H7 (cell line): Measurements from ENCODE around the gene ADAM8. TPM values are rescaled to one million over a fixed set of nuclear protein-coding genes. Genes with fewer than 3 reads are reported as not detected.
"Not testable (repeated sequence)": the region's sequence is repeated elsewhere in the genome, so short reads cannot be mapped to it uniquely, and the experiment has no call there.

Source experiments
- DNase-seq: peaks from one replicate; pipeline ENCODE4 v3.0.0; 2012
- H3K27me3 ChIP-seq: 2 replicates; pipeline ENCODE4 v1.6.0; 2011; ENCODE audit warnings: mild to moderate bottlenecking, low read length; ENCODE audit not compliant: control insufficient read depth, insufficient read depth
- H3K36me3 ChIP-seq: replicated peaks from 2 replicates; pipeline ENCODE4 v1.5.1; 2011; ENCODE audit warnings: low read length; ENCODE audit not compliant: control insufficient read depth, insufficient read depth
- H3K4me3 ChIP-seq: 2 replicates; pipeline ENCODE4 v1.5.1; 2011; ENCODE audit warnings: low read depth, mild to moderate bottlenecking, control low read depth, low read length, moderate library complexity; ENCODE audit not compliant: insufficient read depth
- total RNA-seq: library from RNA; depleted of rRNA; stranded (reverse); fragments of >200 nt; shearing (Covaris generic); gene quantifications from 2 replicates; pipeline ENCODE4 v1.2.3, GENCODE V29; 2014

Gene ADAM8
- total RNA-seq, 1 experiment from 2014 or later = 1.3 TPM

DNA sequence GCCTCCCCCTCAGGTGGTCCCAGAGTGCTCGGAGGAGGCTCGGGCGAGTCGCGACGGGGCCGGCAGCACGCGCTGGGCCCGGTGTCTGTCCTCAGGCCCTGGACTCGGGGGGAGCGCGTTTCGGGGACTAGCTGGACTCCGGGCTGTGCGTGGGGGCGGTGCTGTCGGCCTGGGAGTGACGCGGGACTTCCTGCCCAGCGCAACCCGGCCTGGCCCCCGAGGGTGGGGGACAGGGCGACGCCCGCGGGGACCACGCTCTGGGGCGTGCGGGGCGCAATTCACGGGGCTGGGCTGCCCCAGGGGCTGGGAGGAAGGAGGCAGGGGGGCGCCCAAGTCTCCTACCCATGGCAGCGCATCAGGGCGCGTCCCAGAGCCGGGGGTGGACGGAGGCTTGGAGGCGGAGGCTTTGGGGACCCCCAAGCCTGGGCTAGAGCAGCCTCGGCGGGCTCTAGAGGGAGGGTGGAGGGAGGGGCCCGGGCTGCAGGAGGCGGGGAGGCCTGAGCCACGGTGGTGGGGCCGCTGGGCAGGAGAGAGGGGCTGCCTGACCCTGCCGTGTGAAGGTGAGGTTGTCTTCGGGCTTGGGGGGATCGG, 41.3 kb downstream of the ADAM8 start:
- peak; percentile 85 for DNase-seq
- H3K36me3 ChIP-seq = no peaks in the 10 kb centered on the region
- peaks cover 47% of the 10 kb centered on the region for H3K27me3 ChIP-seq
- H3K4me3 ChIP-seq = peak overlapping the region; percentile 62

DNA sequence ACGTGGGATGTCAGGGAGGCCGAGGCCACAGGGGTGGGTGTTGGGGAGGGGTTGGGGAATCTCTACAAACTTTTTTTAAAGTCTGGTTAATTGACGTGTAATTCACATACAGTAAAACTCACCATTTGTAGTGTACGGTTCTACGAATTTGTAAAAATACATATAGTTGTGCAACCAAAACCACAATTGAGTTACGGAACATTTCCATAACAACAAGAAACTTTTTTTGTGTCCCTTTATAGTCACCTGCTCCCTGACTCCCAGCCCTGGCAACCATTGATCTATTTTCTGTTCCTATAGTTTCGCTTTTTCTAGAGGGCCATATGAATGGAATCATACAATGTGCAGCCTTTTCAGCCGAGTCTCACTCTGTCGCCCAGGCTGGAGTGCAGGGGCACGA, 41.9 kb downstream of the ADAM8 start:
- H3K4me3 ChIP-seq, H3K36me3 ChIP-seq, DNase-seq: not testable (repeated sequence)
- peaks cover 49% of the 10 kb centered on the region for H3K27me3 ChIP-seq

DNA sequence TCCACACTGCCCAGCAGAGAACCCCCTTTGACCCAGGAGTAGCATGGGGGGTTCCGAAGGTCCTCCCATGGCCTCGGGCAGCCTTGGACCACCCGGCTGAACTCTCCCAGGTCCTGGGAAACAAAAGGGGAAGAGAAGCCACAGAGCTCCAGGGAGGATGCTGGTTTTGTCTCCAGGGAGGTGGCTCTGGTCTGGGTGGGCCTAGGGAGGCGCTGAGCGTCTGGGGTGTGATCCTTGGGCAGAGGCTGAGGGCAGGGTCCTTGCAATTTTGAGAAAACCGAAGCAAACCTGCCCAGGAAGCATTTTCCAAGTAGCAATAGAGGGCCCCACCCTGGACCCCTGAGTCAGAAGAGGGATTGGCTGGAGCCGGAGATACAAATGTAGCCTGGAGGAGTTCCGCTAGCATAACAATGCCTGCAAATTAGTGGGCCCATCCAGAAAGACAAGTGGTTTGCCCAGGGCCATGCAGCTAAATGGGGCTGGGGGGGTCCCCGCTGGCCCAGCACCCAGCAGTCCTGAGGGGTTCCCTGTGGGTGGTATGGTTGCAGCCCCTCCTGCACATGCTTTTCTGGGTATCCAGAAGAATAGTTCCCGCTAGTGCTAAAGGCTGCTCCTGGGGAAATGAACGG, 44.6 kb downstream of the ADAM8 start:
- no peak for DNase-seq
- no peaks in the 10 kb centered on the region for H3K36me3 ChIP-seq
- peak overlapping the region; percentile 58 for H3K4me3 ChIP-seq
- H3K27me3 ChIP-seq = peaks cover 51% of the 10 kb centered on the region

DNA sequence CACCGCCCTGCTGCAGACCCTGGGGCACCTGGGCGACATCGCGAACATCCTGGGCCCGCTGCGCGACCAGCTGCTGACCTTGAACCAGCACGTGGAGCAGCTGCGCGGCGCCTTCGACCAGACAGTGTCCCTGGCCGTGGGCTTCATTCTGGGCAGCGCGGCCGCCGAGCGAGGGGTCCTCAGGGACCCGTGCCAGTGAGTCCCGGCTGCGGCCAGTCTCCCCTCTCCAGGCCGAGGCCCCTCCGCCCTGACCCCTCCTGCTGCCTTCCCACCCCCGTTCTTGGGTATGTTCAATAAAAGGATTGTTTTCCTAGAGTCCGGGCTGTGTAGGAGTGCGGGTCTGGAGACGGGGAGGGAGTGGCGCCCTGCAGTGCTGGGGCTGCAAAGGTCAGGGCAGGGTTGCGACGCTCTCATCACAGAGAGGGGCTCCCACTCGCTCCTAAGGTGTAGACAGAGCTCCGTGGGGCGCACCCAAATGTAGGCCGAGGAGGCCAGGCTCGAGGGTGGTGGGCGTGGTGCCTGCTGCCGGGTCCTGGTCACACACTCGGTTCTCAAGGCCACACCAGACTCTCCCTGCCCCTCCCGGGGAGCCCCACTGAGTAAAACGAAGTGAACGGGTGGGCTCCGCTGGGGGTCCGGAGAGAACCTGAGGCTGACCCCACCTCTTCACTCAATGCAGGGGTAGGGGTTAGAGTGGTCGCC, 45.3 kb downstream of the ADAM8 start:
- peak overlapping the region; percentile 58 for H3K4me3 ChIP-seq
- no peak for DNase-seq
- H3K36me3 ChIP-seq = no peaks in the 10 kb centered on the region
- peaks cover 44% of the 10 kb centered on the region for H3K27me3 ChIP-seq

DNA sequence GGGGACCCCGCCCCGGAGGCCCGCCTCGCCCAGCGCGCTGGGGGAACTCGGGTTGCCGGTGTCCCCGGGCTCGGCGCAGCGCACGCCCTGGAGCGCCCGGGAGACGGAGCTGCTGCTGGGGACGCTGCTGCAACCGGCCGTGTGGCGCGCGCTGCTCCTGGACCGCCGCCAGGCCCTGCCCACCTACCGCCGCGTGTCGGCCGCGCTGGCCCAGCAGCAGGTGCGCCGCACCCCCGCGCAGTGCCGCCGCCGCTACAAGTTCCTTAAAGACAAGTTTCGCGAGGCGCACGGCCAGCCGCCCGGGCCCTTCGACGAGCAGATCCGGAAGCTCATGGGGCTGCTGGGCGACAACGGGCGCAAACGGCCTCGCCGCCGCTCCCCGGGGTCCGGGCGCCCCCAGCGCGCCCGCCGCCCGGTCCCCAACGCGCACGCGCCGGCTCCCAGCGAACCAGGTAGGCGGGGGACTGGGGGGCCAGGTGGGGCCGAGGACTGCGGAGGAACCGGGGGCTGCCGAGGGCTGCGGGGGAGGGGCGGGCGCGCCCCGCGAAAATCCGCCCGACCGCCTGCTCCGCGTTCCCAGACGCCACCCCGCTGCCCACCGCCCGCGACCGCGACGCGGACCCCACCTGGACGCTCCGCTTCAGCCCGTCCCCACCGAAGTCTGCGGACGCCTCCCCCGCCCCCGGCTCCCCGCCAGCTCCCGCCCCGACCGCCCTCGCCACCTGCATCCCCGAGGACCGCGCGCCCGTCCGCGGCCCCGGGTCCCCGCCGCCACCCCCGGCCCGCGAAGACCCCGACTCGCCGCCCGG, 46.1 kb downstream of the ADAM8 start:
- peak; percentile 90 for DNase-seq
- Histone ChIP-seq H3K4me3 (peak overlapping the region; percentile 58), H3K27me3 (peaks cover 36% of the 10 kb centered on the region), H3K36me3 (no peaks in the 10 kb centered on the region)

DNA sequence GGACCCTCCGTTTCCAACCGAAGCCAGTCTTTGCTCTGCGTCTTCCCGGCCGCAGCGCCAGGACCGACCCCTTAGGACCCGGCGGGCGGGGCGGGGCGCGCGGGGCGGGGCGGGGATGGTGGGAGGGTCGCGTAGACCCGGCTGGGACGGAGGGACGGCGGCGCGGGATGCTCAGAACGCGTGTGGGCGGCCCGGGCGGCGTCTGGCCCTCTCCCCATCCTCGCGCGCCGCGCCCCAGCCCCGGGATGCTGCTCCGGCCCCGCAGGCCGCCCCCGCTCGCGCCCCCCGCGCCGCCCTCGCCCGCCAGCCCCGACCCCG, 46.7 kb downstream of the ADAM8 start, which contains the start of gene UTF1:
TSS of gene UTF1 (plus strand) at position 174 of the 318 bp plus-strand sequence. CDS start at position 246, 72 bp downstream.
- Histone ChIP-seq H3K27me3 (peaks cover 30% of the 10 kb centered on the region), H3K36me3 (no peaks in the 10 kb centered on the region), H3K4me3 (peak within 1 kb of the TSS; percentile 58)
- DNase-seq = peak; percentile 88

DNA sequence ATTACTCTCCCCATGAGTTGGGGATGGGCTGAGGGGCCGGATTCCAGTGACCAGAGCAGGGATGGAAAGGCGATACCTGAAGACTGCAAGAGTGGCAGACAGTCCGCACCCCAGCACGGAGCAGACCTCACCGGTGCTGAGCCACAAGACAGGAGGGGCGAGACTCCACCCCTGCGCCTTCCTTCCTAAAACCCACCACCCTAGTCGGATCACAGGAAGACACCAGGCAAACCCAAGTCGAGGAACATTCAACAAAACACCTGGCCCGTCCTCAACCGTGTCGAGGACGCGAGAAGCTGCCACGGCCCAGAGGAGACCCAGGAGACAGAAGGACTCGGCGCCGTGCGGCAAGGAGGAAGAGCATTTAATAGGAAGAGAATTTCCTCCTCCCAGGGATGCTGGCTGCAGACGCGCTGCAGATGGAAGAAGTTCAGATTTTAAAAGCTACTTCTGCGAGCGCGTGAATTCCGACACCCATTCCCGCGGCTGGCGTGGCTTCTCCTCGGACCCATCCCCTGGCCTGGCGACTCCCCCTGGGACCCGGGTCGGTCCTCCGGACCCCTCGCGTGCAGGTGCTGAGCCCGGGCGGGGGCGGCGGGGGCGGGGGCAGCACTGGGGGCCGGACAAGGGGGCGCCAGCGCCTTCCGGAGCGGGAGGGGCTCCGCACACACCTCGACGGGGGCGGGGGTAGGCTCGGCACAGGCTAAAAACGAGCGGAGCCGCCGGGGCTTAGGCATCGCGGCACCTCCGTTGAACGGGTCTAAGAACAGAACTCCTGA, 47.2 kb downstream of the ADAM8 start:
- Histone ChIP-seq H3K4me3 (peak overlapping the region; percentile 58), H3K27me3 (peaks cover 30% of the 10 kb centered on the region)
- DNase-seq = no peak

DNA sequence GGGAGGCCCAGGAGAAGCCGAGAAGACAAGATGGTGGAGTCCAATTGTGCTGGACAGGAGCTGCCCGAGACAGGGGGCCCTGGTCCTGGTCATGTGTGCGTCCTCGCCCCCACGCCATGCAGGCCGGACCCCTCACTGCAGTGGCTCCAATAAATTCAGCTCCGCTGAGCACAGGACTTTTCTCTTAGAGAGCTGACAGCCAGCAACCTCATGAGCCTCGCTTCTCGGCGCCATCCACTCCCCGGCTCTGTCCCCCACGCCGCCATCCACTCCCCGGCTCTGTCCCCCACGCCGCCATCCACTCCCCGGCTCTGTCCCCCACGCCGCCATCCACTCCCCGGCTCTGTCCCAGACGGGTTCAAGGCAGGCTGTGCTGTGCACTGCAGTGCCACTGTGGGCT, 49.4 kb downstream of the ADAM8 start:
- Histone ChIP-seq H3K4me3 (no peak overlapping the region), H3K27me3 (peaks cover 27% of the 10 kb centered on the region), H3K36me3 (no peaks in the 10 kb centered on the region)
- DNase-seq = no peak

More for the DNA sequence above, 47.2 kb downstream of the ADAM8 start:
- H3K36me3 ChIP-seq = no peaks in the 10 kb centered on the region

DNA sequence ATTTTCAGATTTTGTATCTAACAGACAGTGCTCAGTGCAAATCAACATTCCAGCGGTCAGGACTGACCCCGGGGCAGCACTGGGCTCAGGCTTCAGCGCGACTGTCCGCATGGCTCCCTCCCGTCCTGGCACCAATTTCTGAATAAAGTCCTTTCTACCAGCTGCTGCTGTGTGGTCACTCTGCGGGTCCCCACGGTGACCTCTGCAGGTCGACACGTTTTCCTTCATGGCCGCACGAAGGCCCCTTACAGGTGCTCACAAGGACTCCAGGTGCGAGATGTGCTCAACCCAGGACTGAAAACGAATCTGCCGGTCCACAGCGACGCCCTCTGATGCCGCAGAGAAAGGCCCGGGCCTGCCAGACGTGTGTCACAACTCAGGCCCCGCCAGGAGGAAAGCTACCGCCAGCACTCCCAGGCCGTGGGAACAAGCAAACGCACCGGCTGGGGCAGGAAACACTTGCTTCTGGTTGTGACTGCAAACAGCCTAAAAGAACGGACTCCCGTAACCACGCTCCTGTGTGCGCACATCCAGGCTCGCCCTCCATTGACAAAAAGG, 50.3 kb downstream of the ADAM8 start:
- Histone ChIP-seq H3K36me3 (no peaks in the 10 kb centered on the region), H3K4me3 (no peak overlapping the region), H3K27me3 (peaks cover 20% of the 10 kb centered on the region)
- no peak for DNase-seq

DNA sequence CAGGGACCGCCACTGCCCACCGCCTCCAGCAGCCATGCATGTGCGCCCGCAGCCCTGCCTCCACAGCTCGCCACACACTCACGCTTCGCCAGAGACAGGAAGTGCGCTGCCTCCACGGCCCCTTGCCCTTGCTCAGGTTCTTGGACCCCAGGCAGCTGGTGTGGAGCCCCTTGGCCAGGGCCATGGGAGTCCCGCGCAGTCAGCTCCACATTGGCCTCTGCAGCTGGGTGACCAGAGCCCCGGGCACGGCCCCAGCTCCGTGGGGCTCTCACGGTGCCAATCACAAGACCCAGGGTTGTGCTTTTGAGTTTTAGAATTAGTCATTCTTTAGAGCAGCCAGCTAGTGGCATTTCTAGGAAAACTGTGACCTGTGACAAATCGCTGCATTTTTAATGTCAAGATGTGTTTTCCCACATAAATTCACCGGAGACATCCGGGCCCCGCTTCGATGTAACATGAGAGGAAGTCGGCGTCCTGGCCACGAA, 50.9 kb downstream of the ADAM8 start:
- Histone ChIP-seq H3K4me3 (no peak overlapping the region), H3K36me3 (no peaks in the 10 kb centered on the region), H3K27me3 (peaks cover 15% of the 10 kb centered on the region)
- DNase-seq = no peak

DNA sequence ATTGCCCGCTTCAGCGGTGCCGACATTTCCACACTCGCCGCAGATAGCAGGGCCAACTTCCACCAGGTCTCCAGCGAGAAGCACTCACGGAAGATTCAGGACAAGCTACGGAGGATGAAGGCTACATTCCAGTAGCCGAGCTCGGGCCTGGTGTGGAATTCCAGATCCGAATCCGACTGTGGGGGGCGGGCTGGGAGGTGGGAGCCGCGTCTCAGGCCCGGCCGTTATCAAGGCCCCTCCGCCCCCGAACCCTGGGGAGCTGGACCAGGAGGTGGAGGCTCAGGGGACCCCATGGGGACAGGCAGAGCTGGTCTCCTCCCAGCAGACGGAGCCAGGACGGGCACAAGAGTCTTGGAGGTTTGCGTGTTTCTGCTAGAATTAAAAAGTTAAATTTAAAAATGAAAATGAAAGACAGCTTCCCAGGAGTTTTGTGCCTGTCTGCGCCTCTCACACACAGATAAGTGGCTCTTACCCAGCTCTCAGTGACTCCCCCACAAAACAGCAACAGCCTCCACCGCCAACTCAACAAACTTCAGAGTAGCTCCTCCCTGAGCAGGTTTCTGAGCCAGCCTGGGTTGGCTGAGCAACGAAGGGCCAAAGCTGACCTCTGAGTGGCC, 51.8 kb downstream of the ADAM8 start:
- Histone ChIP-seq H3K4me3 (no peak overlapping the region), H3K27me3 (peaks cover 11% of the 10 kb centered on the region), H3K36me3 (no peaks in the 10 kb centered on the region)
- no peak for DNase-seq

DNA sequence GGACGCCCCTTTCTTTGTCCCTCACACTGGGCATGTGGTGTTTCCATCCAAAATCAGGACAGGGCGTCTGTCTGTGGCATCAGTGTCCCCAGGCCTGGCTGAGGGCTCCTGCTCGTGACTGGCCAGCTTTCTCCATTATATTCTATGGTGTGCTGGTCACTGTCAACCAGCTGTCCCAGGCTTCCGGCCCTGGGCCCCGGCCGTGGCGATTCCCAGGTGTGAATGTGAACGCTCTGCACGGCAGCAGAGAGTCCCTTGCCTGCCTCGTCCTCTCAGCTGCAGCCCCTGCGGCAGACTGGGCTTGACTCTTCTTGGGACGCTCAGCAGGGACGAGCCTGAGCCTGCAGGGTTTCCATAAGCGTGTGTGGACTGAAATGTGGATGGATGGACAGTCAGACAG, 52.6 kb downstream of the ADAM8 start:
- H3K4me3 ChIP-seq = no peak overlapping the region
- DNase-seq = no peak
- no peaks in the 10 kb centered on the region for H3K36me3 ChIP-seq
- H3K27me3 ChIP-seq = peaks cover 4% of the 10 kb centered on the region

DNA sequence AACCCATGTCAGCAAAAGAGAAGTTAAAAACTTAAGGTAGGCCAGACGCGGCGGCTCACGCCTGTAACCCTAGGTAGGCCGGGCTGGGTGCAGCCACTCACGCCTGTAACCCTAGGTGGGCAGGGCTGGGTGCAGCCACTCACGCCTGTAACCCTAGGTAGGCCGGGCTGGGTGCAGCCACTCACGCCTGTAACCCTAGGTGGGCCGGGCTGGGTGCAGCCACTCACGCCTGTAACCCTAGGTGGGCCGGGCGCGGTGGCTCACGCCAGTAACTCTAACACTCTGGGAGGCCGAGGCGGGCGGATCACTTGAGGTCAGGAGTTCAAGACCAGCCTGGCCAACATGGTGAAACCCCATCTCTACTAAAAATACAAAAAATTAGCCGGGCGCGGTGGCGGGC, 54.9 kb downstream of the ADAM8 start:
- not testable (repeated sequence) for H3K27me3 ChIP-seq, H3K36me3 ChIP-seq, DNase-seq, H3K4me3 ChIP-seq
